Spleen (tissue), 11 donors: ENCODE measurements around the gene CCDC137. TPM values are rescaled to one million over a fixed set of nuclear protein-coding genes. Genes with fewer than 3 reads are reported as not detected.

Experiments used
- DNase-seq: peaks from one replicate; pipeline ENCODE4 v3.0.0-alpha.2; 2020
- H3K27ac ChIP-seq, 8 donors: fragments of 200-600 bp; sonication (generic) in 7 of 8; 1 replicate in 4 of 8; 2 replicates in 4 of 8; pipeline versions ENCODE4 v1.5.0 to v1.8.0; 2016 to 2021; ENCODE audit warnings: inconsistent platforms in 4 of 8, mild to moderate bottlenecking in 4 of 8, moderate library complexity in 1 of 8
- H3K27me3 ChIP-seq, 7 donors: fragments of 200-600 bp; sonication (generic) in 6 of 7; replicated peaks in 1 of 7; 1 replicate in 4 of 7; 2 replicates in 3 of 7; pipeline versions ENCODE4 v1.5.0 to v1.8.0; 2016 to 2021; ENCODE audit warnings: inconsistent platforms in 3 of 7, mild to moderate bottlenecking in 1 of 7
- H3K36me3 ChIP-seq, 6 donors: fragments of 200-600 bp; sonication (generic) in 5 of 6; 1 replicate in 4 of 6; 2 replicates in 2 of 6; pipeline versions ENCODE4 v1.5.0 to v1.8.0; 2016 to 2021; ENCODE audit warnings: inconsistent platforms in 2 of 6
- H3K4me1 ChIP-seq, 6 donors: fragments of 200-600 bp; sonication (generic) in 5 of 6; 1 replicate in 3 of 6; 2 replicates in 3 of 6; pipeline versions ENCODE4 v1.5.0 to v1.8.0; 2016 to 2021; ENCODE audit warnings: inconsistent platforms in 3 of 6
- H3K4me3 ChIP-seq, 8 donors: fragments of 200-600 bp; sonication (generic) in 7 of 8; 1 replicate in 4 of 8; 2 replicates in 4 of 8; pipeline versions ENCODE4 v1.5.0 to v1.8.0; 2016 to 2021; ENCODE audit warnings: inconsistent platforms in 4 of 8, mild to moderate bottlenecking in 4 of 8, moderate library complexity in 2 of 8
- H3K9me3 ChIP-seq, 8 donors: fragments of 200-600 bp; sonication (generic) in 7 of 8; 1 replicate in 4 of 8; 2 replicates in 4 of 8; pipeline versions ENCODE4 v1.5.0 to v1.8.0; 2016 to 2021; ENCODE audit warnings: inconsistent platforms in 4 of 8
- CTCF ChIP-seq, 11 experiments: fragments of 200-600 bp in 7 of 11; fragments of 450-650 bp in 4 of 11; sonication (generic) in 4 of 11; IDR thresholded peaks in 8 of 11; conservative IDR thresholded peaks in 3 of 11; 1 replicate in 7 of 11; 2 replicates in 4 of 11; pipeline versions ENCODE4 v1.4.0 to v1.8.0; 2016 to 2021; ENCODE audit warnings: antibody characterized with exemption in 11 of 11, inconsistent platforms in 4 of 11, mild to moderate bottlenecking in 1 of 11
- POLR2A ChIP-seq, 3 donors: fragments of 450-650 bp; IDR thresholded peaks; one replicate each; pipeline ENCODE4 v1.5.1; 2017; ENCODE audit warnings: antibody characterized with exemption in 3 of 3, mild to moderate bottlenecking in 1 of 3
- POLR2AphosphoS5 ChIP-seq, 3 donors: sonication (generic); formaldehyde crosslinking; IDR thresholded peaks; one replicate each; pipeline ENCODE4 v1.5.1; 2017; ENCODE audit warnings: antibody characterized with exemption in 3 of 3
- WGBS, 5 donors: extraction: QIAGEN DNeasy Blood & Tissue Kit in 3 of 5; methylation state at CpG; one replicate each; pipeline versions ENCODE4 v1.1.5 to v1.1.7; 2013 to 2018; 5-methylcytosine and 5-hydroxymethylcytosine counted together
- intact Hi-C: fragments of 100-400 bp; cut with DNase I; formaldehyde crosslinking; loops from one replicate; pipeline ENCODE4 v1.15.0; 2023; ENCODE audit warnings: low total_unique reads
- polyA plus RNA-seq, 3 donors: library from polyadenylated mRNA; stranded (reverse); fragments of 200-250 nt; gene quantifications; one replicate each; pipeline ENCODE4 v1.2.1, GENCODE V29; 2013
- total RNA-seq, 7 donors: library from RNA; depleted of rRNA in 3 of 7; stranded (reverse); fragments of >200 nt in 3 of 7; fragmentation: NEBNext Ultra II Directional in 4 of 7; extraction: Animal tissue kit (Norgen Biotek cat#: 25700) in 4 of 7; gene quantifications; one replicate each; pipeline versions ENCODE4 v1.1.0 to v1.2.1, GENCODE V29; 2016 to 2021
- donor health status: healthy with polysubstance abuse.
- donor health status: DM: no; HTN: no; CAD: no; lungs with moderate emphysema.
- donor health status: DM: no; HTN: no; CAD: no.
- donor health status: Bipolar disorder and iron deficiency.
- donor health status: healthy.
- donor health status: DM: no; HTN: no; CAD: no.
- donor health status: DM: yes; HTN: yes; CAD: no.

The CCDC137 gene
- total and polyA plus RNA-seq, 10 donors, result 10.7 to 40.1 (median 19.9) TPM

GRCh38 chr17:81688616-81689015 is 22.1 kb downstream of the CCDC137 start:
- Histone ChIP-seq H3K27ac (no peak overlapping the region), H3K9me3 (no peaks in the 10 kb centered on the region), H3K4me3 (no peak overlapping the region), H3K36me3 (peaks cover 0 to 88% (median 79%) of the 10 kb centered on the region in 6 donors), H3K4me1 (peaks cover 11 to 38% (median 24%) of the 10 kb centered on the region in 6 donors), H3K27me3 (no peaks in the 10 kb centered on the region)
- no peak for TF ChIP-seq CTCF (IDR thresholded peaks at IDR 0.05 in 8 of 11, conservative IDR thresholded peaks at IDR 0.05 in 3 of 11)
- TF ChIP-seq POLR2A (IDR thresholded peaks at IDR 0.05), result no peak
- TF ChIP-seq POLR2AphosphoS5 (IDR thresholded peaks at IDR 0.05), result peak in 1 of 3 donors; percentile 19
- intact Hi-C loops, result no loop called here
- 90 to 93% (median 91%) methylated on average over 6 to 14 of the region's 14 CpGs for WGBS, 5 donors
- no peak for DNase-seq

- WGBS, 5 donors, result 88 to 93% (median 93%) methylated on average over 17 to 18 of the region's 18 CpGs
- Histone ChIP-seq H3K4me3 (no peak overlapping the region), H3K27ac (no peak overlapping the region), H3K9me3 (no peaks in the 10 kb centered on the region), H3K27me3 (no peaks in the 10 kb centered on the region), H3K36me3 (peaks cover 0 to 100% (median 94%) of the 10 kb centered on the region in 6 donors), H3K4me1 (peaks cover 6 to 28% (median 17%) of the 10 kb centered on the region in 6 donors)
- TF ChIP-seq POLR2AphosphoS5 (IDR thresholded peaks at IDR 0.05), result no peak
- no peak for TF ChIP-seq POLR2A (IDR thresholded peaks at IDR 0.05)
- no peak for TF ChIP-seq CTCF (IDR thresholded peaks at IDR 0.05 in 8 of 11, conservative IDR thresholded peaks at IDR 0.05 in 3 of 11)
- intact Hi-C loops, result no loop called here
- no peak for DNase-seq
Observed at GRCh38 chr17:81690066-81690465, 23.5 kb downstream of the CCDC137 start.

GRCh38 chr17:81690549-81690948 is 24.0 kb downstream of the CCDC137 start:
- H3K27me3 ChIP-seq, result no peaks in the 10 kb centered on the region
- H3K4me1 ChIP-seq, result peaks cover 1 to 23% (median 12%) of the 10 kb centered on the region in 6 donors
- peaks cover under 1 to 100% (median 98%) of the 10 kb centered on the region in 6 donors for H3K36me3 ChIP-seq
- H3K4me3 ChIP-seq, result no peak overlapping the region
- intact Hi-C loops, result no loop called here
- 83 to 100% (median 88%) methylated on average over 2 to 17 of the region's 17 CpGs for WGBS, 5 donors
- no peaks in the 10 kb centered on the region for H3K9me3 ChIP-seq
- no peak overlapping the region for H3K27ac ChIP-seq
- no peak for DNase-seq
- TF ChIP-seq POLR2AphosphoS5 (IDR thresholded peaks at IDR 0.05) (peak in 1 of 3 donors; percentile 13), CTCF (IDR thresholded peaks at IDR 0.05 in 8 of 11, conservative IDR thresholded peaks at IDR 0.05 in 3 of 11) (no peak), POLR2A (IDR thresholded peaks at IDR 0.05) (no peak)

GRCh38 chr17:81691196-81691595 is 24.7 kb downstream of the CCDC137 start:
- H3K27me3 ChIP-seq, result no peaks in the 10 kb centered on the region
- H3K4me3 ChIP-seq, result no peak overlapping the region
- TF ChIP-seq POLR2AphosphoS5 (IDR thresholded peaks at IDR 0.05), result no peak
- no peak for TF ChIP-seq CTCF (IDR thresholded peaks at IDR 0.05 in 8 of 11, conservative IDR thresholded peaks at IDR 0.05 in 3 of 11)
- TF ChIP-seq POLR2A (IDR thresholded peaks at IDR 0.05), result no peak
- no peaks in the 10 kb centered on the region for H3K9me3 ChIP-seq
- DNase-seq, result no peak
- no peak overlapping the region for H3K27ac ChIP-seq
- peaks cover 3 to 100% (median 100%) of the 10 kb centered on the region in 6 donors for H3K36me3 ChIP-seq
- H3K4me1 ChIP-seq, result peaks cover 0 to 17% (median 6%) of the 10 kb centered on the region in 6 donors
- intact Hi-C loops, result no loop called here
- 93 to 96% (median 95%) methylated on average over 11 to 18 of the region's 18 CpGs for WGBS, 5 donors
